K562 (cell line): ENCODE data around the gene NREP. TPM values are rescaled to one million over a fixed set of nuclear protein-coding genes. Genes with fewer than 3 reads are reported as not detected.

ENCODE experiments used
- ATAC-seq: fragments of 200-7000 bp; cut with Tn5 transposase; 3 replicates; pipeline ENCODE4 v1.9.1; 2020; ENCODE audit warnings: moderate library complexity
- BruUV-seq: library from RNA; stranded (reverse); fragments of 400-500 nt; replicated peaks from 2 replicates; lab custom pipeline; 2021; lab: Mats Ljungman, UMichigan
- CTCF ChIA-PET: fragments of 300-600 bp; formaldehyde crosslinking; extraction: SDS; loops from one replicate; lab custom pipeline; 2021; ENCODE audit warnings: low intra/inter-chr PET ratio; lab: Yijun Ruan, JAX
- POLR2A ChIA-PET: fragments of 300-600, 350-650 bp; sonication (Branson Sonifier 250); formaldehyde crosslinking; extraction: SDS; loops from one replicate; lab custom pipeline; 2021; ENCODE audit warnings: antibody characterized with exemption, inconsistent platforms; lab: Yijun Ruan, JAX
- DNase-seq, 4 experiments: peaks; one replicate each; pipeline versions ENCODE4 v3.0.0 to v3.0.0-alpha.2; 2011 to 2018; ENCODE audit warnings: low spot score in 3 of 4, mixed read lengths in 3 of 4; ENCODE audit errors: extremely low read depth in 1 of 4
- FAIRE-seq: peaks from 2 replicates; lab custom pipeline; 2011; peaks lifted over from hg19 to GRCh38; lab: Jason Lieb, UNC
- H2AFZ ChIP-seq: 2 replicates; pipeline ENCODE4 v1.6.0; 2011; ENCODE audit warnings: low read depth, low read length, control low read depth, inconsistent platforms
- H3K27ac ChIP-seq: fragments of 200-600 bp; 3 replicates; pipeline ENCODE4 v1.8.0; 2011; ENCODE audit warnings: low read depth, mild to moderate bottlenecking, control low read depth, inconsistent platforms, low read length, moderate library complexity, mixed read lengths; ENCODE audit errors: extremely low read depth
- H3K27me3 ChIP-seq, 2 experiments: fragments of 300-600 bp in 1 of 2; 2 replicates in 1 of 2; 3 replicates in 1 of 2; pipeline versions ENCODE4 v1.6.0 to v1.8.0; 2011; ENCODE audit warnings: inconsistent platforms in 2 of 2, low read length in 2 of 2, mild to moderate bottlenecking in 1 of 2, mixed read lengths in 1 of 2, moderate library complexity in 1 of 2; ENCODE audit not compliant: control insufficient read depth in 2 of 2, insufficient read depth in 2 of 2
- H3K36me3 ChIP-seq: fragments of 300-600 bp; 3 replicates; pipeline ENCODE4 v1.8.0; 2011; ENCODE audit warnings: mild to moderate bottlenecking, low read length, inconsistent platforms; ENCODE audit not compliant: control insufficient read depth, insufficient read depth
- H3K4me1 ChIP-seq, 2 experiments: fragments of 200-600 bp in 1 of 2; replicated peaks in 1 of 2; 2 replicates in 1 of 2; 3 replicates in 1 of 2; pipeline versions ENCODE4 v1.5.1 to v1.8.0; 2011; ENCODE audit warnings: inconsistent platforms in 2 of 2, low read length in 2 of 2, mild to moderate bottlenecking in 1 of 2, mixed read lengths in 1 of 2, moderate library complexity in 1 of 2; ENCODE audit not compliant: control insufficient read depth in 2 of 2, insufficient read depth in 2 of 2
- H3K4me2 ChIP-seq: 2 replicates; pipeline ENCODE4 v1.6.1; 2011; ENCODE audit warnings: low read length, control low read depth, inconsistent platforms, mixed read lengths; ENCODE audit not compliant: insufficient read depth
- H3K4me3 ChIP-seq: fragments of 200-600 bp; sonication (generic), shearing (Covaris generic); 2 replicates; pipeline ENCODE4 v1.5.1; 2016; ENCODE audit warnings: control low read depth, inconsistent platforms
- H3K79me2 ChIP-seq: fragments of 200-600 bp; 3 replicates; pipeline ENCODE4 v1.8.0; 2011; ENCODE audit warnings: low read length, inconsistent platforms; ENCODE audit not compliant: control insufficient read depth, insufficient read depth
- H3K9ac ChIP-seq, 2 experiments: 2 replicates each; pipeline versions ENCODE4 v1.6.0 to v1.6.1; 2011; ENCODE audit warnings: low read depth in 2 of 2, low read length in 2 of 2, control low read depth in 1 of 2, inconsistent platforms in 1 of 2, mild to moderate bottlenecking in 1 of 2, mixed read lengths in 1 of 2; ENCODE audit not compliant: insufficient read depth in 1 of 2
- H3K9me1 ChIP-seq: one replicate; pipeline ENCODE4 v1.6.0; 2011; ENCODE audit warnings: inconsistent platforms, mild to moderate bottlenecking, low read length, moderate library complexity; ENCODE audit not compliant: control insufficient read depth, insufficient read depth
- H3K9me3 ChIP-seq: replicated peaks from 2 replicates; pipeline ENCODE4 v1.5.1; 2011; ENCODE audit warnings: low read depth, low read length, inconsistent platforms; ENCODE audit not compliant: control insufficient read depth, insufficient read depth
- H4K20me1 ChIP-seq: replicated peaks from 2 replicates; pipeline ENCODE4 v1.6.1; 2011; ENCODE audit warnings: low read length, inconsistent platforms, mixed read lengths; ENCODE audit not compliant: control insufficient read depth, insufficient read depth
- ADNP ChIP-seq: fragments of 200-800 bp; sonication (Bioruptor generic); IDR thresholded peaks from 2 replicates; pipeline ENCODE4 v1.6.1; 2016; ENCODE audit warnings: missing genetic modification characterization, missing compliant biosample characterization
- CBX1 ChIP-seq: sonication (generic); IDR thresholded peaks from 2 replicates; pipeline ENCODE4 v1.6.1; 2016; ENCODE audit warnings: antibody characterized with exemption, low read depth, mild to moderate bottlenecking
- CBX3 ChIP-seq, 2 experiments: IDR thresholded peaks; 1 replicate in 1 of 2; 2 replicates in 1 of 2; pipeline ENCODE4 v1.6.1; 2012; ENCODE audit warnings: inconsistent platforms in 2 of 2, low read length in 2 of 2, borderline replicate concordance in 1 of 2, control low read depth in 1 of 2
- CGGBP1 ChIP-seq: fragments of 250-450 bp; sonication (Bioruptor Pico); IDR thresholded peaks from 2 replicates; pipeline ENCODE4 v1.9.0; 2021; ENCODE audit warnings: mild to moderate bottlenecking
- CLOCK ChIP-seq: fragments of 250-450 bp; sonication (Bioruptor Pico); IDR thresholded peaks from 2 replicates; pipeline ENCODE4 v1.4.0; 2020; ENCODE audit warnings: mild to moderate bottlenecking, moderate library complexity, borderline replicate concordance
- CREB5 ChIP-seq: fragments of 250-450 bp; sonication (Bioruptor Pico); IDR thresholded peaks from 2 replicates; pipeline ENCODE4 v1.5.0; 2020; ENCODE audit warnings: mild to moderate bottlenecking
- FOXA3 ChIP-seq, 2 experiments: fragments of 450-650 bp in 1 of 2; sonication (generic) in 1 of 2; formaldehyde crosslinking; IDR thresholded peaks in 1 of 2; conservative IDR thresholded peaks in 1 of 2; 2 replicates each; pipeline versions ENCODE4 v1.4.0 to v1.8.0; 2020 to 2022; ENCODE audit warnings: mild to moderate bottlenecking in 2 of 2, missing genetic modification reagents in 1 of 2
- NCOA1 ChIP-seq: fragments of 450-650 bp; IDR thresholded peaks from 2 replicates; pipeline ENCODE4 v1.6.1; 2016; ENCODE audit warnings: low read depth
- POLR2A ChIP-seq: fragments of 450-650 bp; conservative IDR thresholded peaks from 2 replicates; pipeline ENCODE4 v1.6.1; 2016
- POLR2AphosphoS2 ChIP-seq: IDR thresholded peaks from 2 replicates; pipeline ENCODE4 v1.6.1; 2012; ENCODE audit warnings: low read length, improper control_type of control experiment
- U2AF2 ChIP-seq: fragments of 200-400 bp; formaldehyde crosslinking; optimal IDR thresholded peaks from 2 replicates; pipeline ENCODE3; 2017; ENCODE audit warnings: low read depth, mild to moderate bottlenecking, low read length
- VEZF1 ChIP-seq: fragments of 200-800 bp; sonication (Bioruptor generic); IDR thresholded peaks from 2 replicates; pipeline ENCODE4 v1.6.1; 2017; ENCODE audit warnings: missing genetic modification characterization, missing compliant biosample characterization
- ZNF277 ChIP-seq: fragments of 250-450 bp; sonication (Bioruptor Pico); IDR thresholded peaks from 2 replicates; pipeline ENCODE4 v1.8.0; 2022; ENCODE audit warnings: inconsistent platforms, mild to moderate bottlenecking, moderate library complexity, borderline replicate concordance
- ZNF280A ChIP-seq: fragments of 450-650 bp; IDR thresholded peaks from 2 replicates; pipeline ENCODE4 v1.6.1; 2018; ENCODE audit warnings: mild to moderate bottlenecking, low read depth; ENCODE audit not compliant: partially characterized antibody
- ZNF551 ChIP-seq: fragments of 250-450 bp; sonication (Bioruptor Pico); IDR thresholded peaks from 2 replicates; pipeline ENCODE4 v1.5.0; 2021; ENCODE audit warnings: mild to moderate bottlenecking, moderate library complexity
- in situ Hi-C: fragments of 300-500 bp; cut with MboI; formaldehyde crosslinking; loops from 4 replicates; pipeline ENCODE4 v1.15.0; 2018; ENCODE audit warnings: inconsistent platforms, mixed read lengths
- intact Hi-C: fragments of 100-400 bp; cut with micrococcal nuclease; formaldehyde crosslinking; loops from 2 replicates; pipeline ENCODE4 v1.14.2; 2022
- polyA plus RNA-seq, 8 experiments: library from polyadenylated mRNA; depleted of rRNA in 4 of 8; stranded (reverse) in 5 of 8; unstranded in 3 of 8; fragments of >200 nt; fragmentation: Nextera tagmentation in 2 of 8; fragmentation: Illumina TruSeq in 1 of 8; extraction: Ambion mirVana in 2 of 8; extraction: Trizol in 1 of 8; gene quantifications; 2 replicates each; pipeline versions ENCODE4 v1.2.1 to v1.2.3, GENCODE V29; 2011 to 2014; ENCODE audit warnings: inconsistent platforms in 1 of 8, missing spikeins in 1 of 8
- total RNA-seq, 7 experiments: library from RNA; depleted of rRNA in 6 of 7; stranded (reverse); fragments of >200 nt in 6 of 7; fragmentation: Illumina TruSeq in 2 of 7; extraction: Trizol in 2 of 7; gene quantifications; 2 replicates each; pipeline versions ENCODE4 v1.2.1 to v1.2.3, GENCODE V29; 2011 to 2021; ENCODE audit warnings: low replicate concordance in 1 of 7

The NREP gene
- total and polyA plus RNA-seq, 9 of the 15 experiments (the other 6 are each of a cell fraction or from before 2014, with no cell fraction given): 0.08 to 0.58 (median 0.23) TPM; not detected in 1

GRCh38 chr5:111787006-111787405 is 30.0 kb upstream of the NREP start:
- ChIA-PET CTCF (no interaction called here), POLR2A (no interaction called here)
- H3K79me2 ChIP-seq: no peaks in the 10 kb centered on the region
- no TSS peak for BruUV-seq
- H3K9me1 ChIP-seq: no peaks in the 10 kb centered on the region
- H4K20me1 ChIP-seq: no peaks in the 10 kb centered on the region
- FAIRE-seq: no peak
- no peak for DNase-seq
- no peak overlapping the region for H2AFZ ChIP-seq
- no peaks in the 10 kb centered on the region for H3K36me3 ChIP-seq
- H3K4me1 ChIP-seq: no peaks in the 10 kb centered on the region
- intact Hi-C loops (no loop called here), in situ Hi-C loops (no loop called here)
- no peak overlapping the region for H3K9ac ChIP-seq
- H3K9me3 ChIP-seq: no peaks in the 10 kb centered on the region
- ATAC-seq: no peak
- H3K27me3 ChIP-seq: no peaks in the 10 kb centered on the region
- no peak overlapping the region for H3K4me2 ChIP-seq
- no peak overlapping the region for H3K4me3 ChIP-seq
- no peak overlapping the region for H3K27ac ChIP-seq
- TF ChIP-seq POLR2AphosphoS2 (no peak), CBX3 (IDR thresholded peaks at IDR 0.05; ENCODE audit: borderline replicate concordance in 1 of 2, low read length in 2 of 2) (no peak), CREB5 (no peak), CBX1 (no peak), VEZF1 (no peak), CGGBP1 (CRISPR knock-in tag) (no peak), FOXA3 (CRISPR knock-in tag; conservative IDR thresholded peaks at IDR 0.05 in 1 of 2, IDR thresholded peaks at IDR 0.05 in 1 of 2) (no peak), U2AF2 (no peak), ZNF551 (no peak), ADNP (tag) (no peak), CLOCK (CRISPR knock-in tag) (no peak), NCOA1 (no peak), ZNF277 (CRISPR knock-in tag) (no peak), ZNF280A (no peak), POLR2A (no peak)
